HT-29 (cell line): ENCODE data around the gene ARIH2. TPM values are rescaled to one million over a fixed set of nuclear protein-coding genes. Genes with fewer than 3 reads are reported as not detected.

Source experiments
- DNase-seq: peaks from one replicate; pipeline ENCODE4 v3.0.0-alpha.2; 2015; ENCODE audit warnings: low spot score
- total RNA-seq: library from RNA; depleted of rRNA; stranded (reverse); fragments of >200 nt; shearing (Covaris generic); gene quantifications from 2 replicates; pipeline ENCODE4 v1.2.3, GENCODE V29; 2014

Gene ARIH2
- total RNA-seq, 1 experiment from 2014 or later: 48.0 TPM

- no peak for DNase-seq
Observed at GRCh38 chr3:48970586-48970985, 51.9 kb downstream of the ARIH2 start.

GRCh38 chr3:48974076-48974864, 55.6 kb downstream of the ARIH2 start:
- DNase-seq: no peak

- DNase-seq: no peak
Observed at GRCh38 chr3:48979451-48979850, 60.8 kb downstream of the ARIH2 start.

- no peak for DNase-seq
Observed at GRCh38 chr3:48980295-48980694, 61.7 kb downstream of the ARIH2 start.

- DNase-seq: no peak
Observed at GRCh38 chr3:48982016-48982415, 63.4 kb downstream of the ARIH2 start.

GRCh38 chr3:48982686-48983085, 64.0 kb downstream of the ARIH2 start:
- no peak for DNase-seq

GRCh38 chr3:48983096-48983495, 64.5 kb downstream of the ARIH2 start:
- DNase-seq: no peak

GRCh38 chr3:48984663-48985062, 66.0 kb downstream of the ARIH2 start:
- no peak for DNase-seq

GRCh38 chr3:48985831-48986376, 67.3 kb downstream of the ARIH2 start:
- DNase-seq: no peak

GRCh38 chr3:48989126-48989795, 70.6 kb downstream of the ARIH2 start:
- DNase-seq: no peak

- peak; percentile 70 for DNase-seq
Observed at GRCh38 chr3:48989796-48990635, 71.4 kb downstream of the ARIH2 start, which contains the start of gene P4HTM. TSS of gene P4HTM (plus strand) at chr3:48990241. CDS start at chr3:48990257, 16 bp downstream.

- DNase-seq: peak; percentile 34
Observed at GRCh38 chr3:48990636-48991469, 72.2 kb downstream of the ARIH2 start.

GRCh38 chr3:48991851-48992545, 73.4 kb downstream of the ARIH2 start:
- DNase-seq: no peak

GRCh38 chr3:48993834-48994233, 75.2 kb downstream of the ARIH2 start:
- DNase-seq: no peak

- DNase-seq: no peak
Observed at GRCh38 chr3:48996640-48997039, 78.0 kb downstream of the ARIH2 start.

- no peak for DNase-seq
Observed at GRCh38 chr3:48997102-48997635, 78.5 kb downstream of the ARIH2 start.

GRCh38 chr3:48997714-48998637, 79.3 kb downstream of the ARIH2 start:
- no peak for DNase-seq

- DNase-seq: no peak
Observed at GRCh38 chr3:48999085-48999858, 80.6 kb downstream of the ARIH2 start.
